Hepatocyte (in vitro differentiated cells): ENCODE results near the gene CACHD1. TPM values are rescaled to one million over a fixed set of nuclear protein-coding genes. Genes with fewer than 3 reads are reported as not detected.

Experiments
- DNase-seq: peaks from one replicate; pipeline ENCODE4 v3.0.0-alpha.2; 2016; ENCODE audit warnings: low spot score
- H2AFZ ChIP-seq: fragments of 200-600 bp; sonication (generic); 2 replicates; pipeline ENCODE4 v1.6.0; 2016; ENCODE audit warnings: antibody characterized with exemption, mild to moderate bottlenecking
- H3K27ac ChIP-seq: fragments of 200-600 bp; sonication (generic); 2 replicates; pipeline ENCODE4 v1.5.1; 2016; ENCODE audit warnings: mild to moderate bottlenecking
- H3K27me3 ChIP-seq: fragments of 200-600 bp; sonication (generic); 2 replicates; pipeline ENCODE4 v1.6.1; 2016
- H3K36me3 ChIP-seq: fragments of 200-600 bp; sonication (generic); replicated peaks from 2 replicates; pipeline ENCODE4 v1.5.1; 2016; ENCODE audit warnings: low read depth; ENCODE audit not compliant: insufficient read depth
- H3K4me1 ChIP-seq: fragments of 200-600 bp; sonication (generic); 2 replicates; pipeline ENCODE4 v1.5.1; 2016; ENCODE audit warnings: mild to moderate bottlenecking, moderate library complexity; ENCODE audit not compliant: insufficient read depth
- H3K4me2 ChIP-seq: fragments of 200-600 bp; sonication (generic); 2 replicates; pipeline ENCODE4 v1.6.0; 2016
- H3K4me3 ChIP-seq: fragments of 200-600 bp; sonication (generic); 2 replicates; pipeline ENCODE4 v1.5.1; 2016; ENCODE audit warnings: mild to moderate bottlenecking
- H3K79me2 ChIP-seq: fragments of 200-600 bp; sonication (generic); 2 replicates; pipeline ENCODE4 v1.6.0; 2017; ENCODE audit warnings: mild to moderate bottlenecking
- H3K9me2 ChIP-seq: fragments of 200-600 bp; sonication (generic); replicated peaks from 2 replicates; pipeline ENCODE4 v1.6.0; 2017; ENCODE audit warnings: mild to moderate bottlenecking; ENCODE audit not compliant: insufficient read depth
- H3K9me3 ChIP-seq: fragments of 200-600 bp; sonication (generic); 2 replicates; pipeline ENCODE4 v1.5.1; 2016; ENCODE audit warnings: low read depth, mild to moderate bottlenecking
- H4K20me1 ChIP-seq: fragments of 200-600 bp; sonication (generic); 2 replicates; pipeline ENCODE4 v1.6.0; 2016; ENCODE audit warnings: mild to moderate bottlenecking; ENCODE audit not compliant: insufficient read depth, poor library complexity, severe bottlenecking
- EZH2 ChIP-seq: fragments of 200-600 bp; sonication (generic); IDR thresholded peaks from 2 replicates; pipeline ENCODE4 v1.6.1; 2016; ENCODE audit warnings: antibody characterized with exemption, mild to moderate bottlenecking, borderline replicate concordance
- EZH2phosphoT487 ChIP-seq: fragments of 200-600 bp; sonication (generic); IDR thresholded peaks from one replicate; pipeline ENCODE4 v1.6.1; 2018; ENCODE audit warnings: antibody characterized with exemption, mild to moderate bottlenecking, low read depth, moderate library complexity; ENCODE audit not compliant: unreplicated experiment, severe bottlenecking
- WGBS: methylation state at CpG from one replicate; pipeline ENCODE4 v1.1.6; 2016; ENCODE audit warnings: low lambda C conversion rate; ENCODE audit errors: missing lambda C conversion rate; 5-methylcytosine and 5-hydroxymethylcytosine counted together
- polyA plus RNA-seq: library from polyadenylated mRNA; unstranded; fragments of >200 nt; fragmentation: Nextera tagmentation; extraction: Ambion mirVana; gene quantifications from 2 replicates; pipeline ENCODE4 v1.2.1, GENCODE V29; 2016
- total RNA-seq: library from RNA; depleted of rRNA; stranded (reverse); fragments of >200 nt; gene quantifications from 2 replicates; pipeline ENCODE4 v1.2.3, GENCODE V29; 2014
- TF ChIP-seq, protein P1 (sequence below): fragments of 200-600 bp; sonication (generic); IDR thresholded peaks from 2 replicates; pipeline ENCODE4 v1.5.1; 2016; ENCODE audit warnings: antibody characterized with exemption, mild to moderate bottlenecking; ENCODE audit not compliant: poor library complexity

The CACHD1 gene
- total RNA-seq (35.1 and 39.7 TPM in 2 replicates), polyA plus RNA-seq (16.7 and 23.8 TPM in 2 replicates)

DNA sequence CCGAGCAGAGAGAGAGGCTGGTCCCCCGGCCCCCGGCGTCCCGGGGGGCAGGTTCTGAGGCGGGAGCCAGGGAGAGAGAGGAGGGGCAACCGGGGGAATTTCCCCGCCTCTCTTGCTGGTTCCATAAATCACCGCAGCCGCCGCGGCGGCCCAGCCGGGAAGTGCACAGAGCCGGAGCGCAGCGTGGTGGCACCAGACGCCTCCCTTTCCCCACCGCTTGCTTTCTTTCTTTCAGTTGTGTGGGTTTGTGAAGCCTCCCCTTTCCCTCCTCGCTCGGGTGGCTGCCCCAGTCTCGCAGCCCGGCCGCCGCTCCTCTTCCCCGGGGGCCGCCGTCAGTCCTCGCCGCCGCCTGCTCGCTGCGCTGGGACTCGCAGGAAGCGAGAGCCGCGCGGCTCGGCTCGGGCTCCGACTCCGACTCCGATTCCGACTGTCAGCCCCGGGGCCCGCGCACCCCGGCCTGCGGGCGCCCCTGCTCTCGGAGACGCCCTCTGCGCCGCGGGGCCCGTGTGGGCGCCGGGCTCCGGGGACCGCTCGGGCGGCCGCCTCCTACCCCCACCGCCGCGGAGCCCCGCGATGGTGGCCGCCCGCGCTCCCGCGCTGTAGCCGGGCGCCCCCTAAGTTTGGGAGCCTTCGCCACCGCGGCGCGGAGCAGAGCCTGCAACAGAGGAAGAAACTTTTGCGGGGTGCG is at the start of gene CACHD1:
Gene CACHD1 (plus strand): TSS at position 153 of the 688 bp plus-strand sequence. CDS start 616 bp downstream, outside the sequence.
- no peaks in the 10 kb centered on the region for H3K36me3 ChIP-seq
- peak within 1 kb of the TSS; percentile 93 for H3K4me3 ChIP-seq
- H3K27me3 ChIP-seq: no peaks in the 10 kb centered on the region
- H3K27ac ChIP-seq: peak within 1 kb of the TSS; percentile 94
- peaks cover 47% of the 10 kb centered on the region for H3K79me2 ChIP-seq
- peaks cover 16% of the 10 kb centered on the region for H3K4me1 ChIP-seq
- peak; percentile 94 for DNase-seq
- peak within 1 kb of the TSS; percentile 85 for H2AFZ ChIP-seq
- H3K9me2 ChIP-seq: no peaks in the 10 kb centered on the region
- H4K20me1 ChIP-seq: peaks cover 6% of the 10 kb centered on the region
- WGBS: 1% methylated on average over 30 of the region's 82 CpGs
- no peaks in the 10 kb centered on the region for H3K9me3 ChIP-seq
- peak within 1 kb of the TSS; percentile 90 for H3K4me2 ChIP-seq
- no peak for TF ChIP-seq EZH2
- TF ChIP-seq, protein P1, sequence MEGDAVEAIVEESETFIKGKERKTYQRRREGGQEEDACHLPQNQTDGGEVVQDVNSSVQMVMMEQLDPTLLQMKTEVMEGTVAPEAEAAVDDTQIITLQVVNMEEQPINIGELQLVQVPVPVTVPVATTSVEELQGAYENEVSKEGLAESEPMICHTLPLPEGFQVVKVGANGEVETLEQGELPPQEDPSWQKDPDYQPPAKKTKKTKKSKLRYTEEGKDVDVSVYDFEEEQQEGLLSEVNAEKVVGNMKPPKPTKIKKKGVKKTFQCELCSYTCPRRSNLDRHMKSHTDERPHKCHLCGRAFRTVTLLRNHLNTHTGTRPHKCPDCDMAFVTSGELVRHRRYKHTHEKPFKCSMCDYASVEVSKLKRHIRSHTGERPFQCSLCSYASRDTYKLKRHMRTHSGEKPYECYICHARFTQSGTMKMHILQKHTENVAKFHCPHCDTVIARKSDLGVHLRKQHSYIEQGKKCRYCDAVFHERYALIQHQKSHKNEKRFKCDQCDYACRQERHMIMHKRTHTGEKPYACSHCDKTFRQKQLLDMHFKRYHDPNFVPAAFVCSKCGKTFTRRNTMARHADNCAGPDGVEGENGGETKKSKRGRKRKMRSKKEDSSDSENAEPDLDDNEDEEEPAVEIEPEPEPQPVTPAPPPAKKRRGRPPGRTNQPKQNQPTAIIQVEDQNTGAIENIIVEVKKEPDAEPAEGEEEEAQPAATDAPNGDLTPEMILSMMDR: peak; percentile 51
- TF ChIP-seq EZH2phosphoT487: no peak

DNA sequence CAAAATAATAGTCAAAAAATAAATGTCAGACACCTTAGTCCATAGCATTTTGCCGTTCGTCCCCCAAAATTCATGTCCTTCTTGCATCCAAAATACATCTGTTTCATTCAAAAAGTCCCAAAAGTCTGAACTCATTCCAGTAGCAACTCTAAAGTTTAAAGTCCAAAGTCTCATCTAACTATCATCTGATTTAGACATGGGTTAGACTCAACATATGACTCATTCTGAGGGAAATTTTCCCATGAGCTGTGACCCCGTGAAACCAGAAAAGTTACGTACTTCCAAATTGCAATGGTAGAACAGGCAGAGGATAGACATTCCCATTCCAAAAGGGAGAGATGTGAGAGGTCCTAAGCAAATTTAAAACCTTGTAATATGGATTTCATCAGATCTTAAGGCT is 48.6 kb upstream of the CACHD1 start:
- no peaks in the 10 kb centered on the region for H4K20me1 ChIP-seq
- no peak overlapping the region for H3K4me2 ChIP-seq
- no peaks in the 10 kb centered on the region for H3K4me1 ChIP-seq
- H3K9me2 ChIP-seq: no peaks in the 10 kb centered on the region
- H3K27ac ChIP-seq: no peak overlapping the region
- no peak for TF ChIP-seq EZH2
- TF ChIP-seq, protein P1: no peak
- no peak for TF ChIP-seq EZH2phosphoT487
- H3K36me3 ChIP-seq: no peaks in the 10 kb centered on the region
- no peaks in the 10 kb centered on the region for H3K9me3 ChIP-seq
- H3K4me3 ChIP-seq: no peak overlapping the region
- H3K79me2 ChIP-seq: no peaks in the 10 kb centered on the region
- no peaks in the 10 kb centered on the region for H3K27me3 ChIP-seq
- no peak for DNase-seq
- WGBS: 88% methylated on average over 4 of the region's 4 CpGs
- H2AFZ ChIP-seq: no peak overlapping the region

DNA sequence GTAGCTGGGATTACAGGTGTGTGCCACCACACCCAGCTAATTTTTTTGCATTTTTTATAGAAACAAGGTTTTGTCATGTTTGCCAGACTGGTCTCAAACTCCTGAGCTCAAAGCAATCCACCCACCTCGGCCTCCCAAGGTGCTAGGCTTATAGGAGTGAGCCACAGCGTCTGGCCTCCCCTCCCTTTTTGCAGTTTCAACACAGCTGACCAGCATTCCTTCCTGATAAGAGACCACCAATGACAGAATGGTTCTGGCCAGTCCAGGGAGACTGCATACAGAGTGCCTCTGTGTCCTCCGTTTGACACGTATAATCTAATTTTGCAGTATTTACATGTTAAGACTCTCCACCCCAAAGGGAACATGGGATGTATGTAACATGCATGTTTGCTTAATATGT is 46.4 kb upstream of the CACHD1 start:
- WGBS: 46% methylated on average over 4 of the region's 4 CpGs
- no peaks in the 10 kb centered on the region for H4K20me1 ChIP-seq
- H3K4me1 ChIP-seq: peaks cover 10% of the 10 kb centered on the region
- no peaks in the 10 kb centered on the region for H3K9me3 ChIP-seq
- no peaks in the 10 kb centered on the region for H3K9me2 ChIP-seq
- no peak overlapping the region for H3K4me2 ChIP-seq
- no peak for TF ChIP-seq EZH2phosphoT487
- TF ChIP-seq, protein P1: no peak
- no peak for TF ChIP-seq EZH2
- no peaks in the 10 kb centered on the region for H3K79me2 ChIP-seq
- H2AFZ ChIP-seq: no peak overlapping the region
- no peaks in the 10 kb centered on the region for H3K27me3 ChIP-seq
- no peak for DNase-seq
- H3K4me3 ChIP-seq: no peak overlapping the region
- H3K36me3 ChIP-seq: no peaks in the 10 kb centered on the region
- H3K27ac ChIP-seq: no peak overlapping the region
